Measurements from ENCODE around the gene FANCD2. TPM values are rescaled to one million over a fixed set of nuclear protein-coding genes. Genes with fewer than 3 reads are reported as not detected.
"Not testable (repeated sequence)": the region's sequence is repeated elsewhere in the genome, so short reads cannot be mapped to it uniquely, and the experiment has no call there.

The FANCD2 gene
- total and polyA plus RNA-seq, 4 donors: 10.8 to 17.3 (median 11.9) TPM

DNA sequence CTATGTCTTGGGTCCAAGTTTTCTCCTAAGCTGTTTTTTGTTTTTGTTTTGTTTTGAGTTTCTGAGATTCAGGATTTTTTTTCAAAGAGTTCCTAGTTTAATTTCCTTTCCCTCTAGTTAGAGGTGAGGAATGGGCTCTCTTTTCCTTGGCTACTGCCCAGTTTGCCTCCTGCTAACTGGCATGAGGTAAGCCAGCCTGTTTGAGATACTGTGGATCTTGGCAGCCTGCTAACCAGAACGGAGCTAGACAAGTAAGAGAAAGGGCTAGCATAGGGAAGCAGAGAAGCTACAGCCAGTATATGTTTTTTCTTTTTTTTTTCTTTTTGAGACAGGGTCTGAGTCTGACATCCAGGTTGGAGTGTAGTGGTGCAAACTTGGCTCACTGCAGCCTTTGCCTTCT lies 64.5 kb downstream of the FANCD2 start:
- H3K4me1 ChIP-seq (ENCODE audit: control insufficient read depth, insufficient read depth, low read length); H3K27ac ChIP-seq (ENCODE audit: low read depth, low read length); DNase-seq (ENCODE audit: low read depth in 4 of 6, low spot score in 6 of 6); H3K4me3 ChIP-seq (ENCODE audit: low read depth, low read length); H3K36me3 ChIP-seq (ENCODE audit: control insufficient read depth, insufficient read depth, low read length); H3K27me3 ChIP-seq (ENCODE audit: control insufficient read depth, insufficient read depth, low read length); H3K9me3 ChIP-seq (ENCODE audit: control insufficient read depth, insufficient read depth, low read length): not testable (repeated sequence)
- WGBS (ENCODE audit: insufficient coverage): no CpG with 5 or more reads among the region's 1 CpG

DNA sequence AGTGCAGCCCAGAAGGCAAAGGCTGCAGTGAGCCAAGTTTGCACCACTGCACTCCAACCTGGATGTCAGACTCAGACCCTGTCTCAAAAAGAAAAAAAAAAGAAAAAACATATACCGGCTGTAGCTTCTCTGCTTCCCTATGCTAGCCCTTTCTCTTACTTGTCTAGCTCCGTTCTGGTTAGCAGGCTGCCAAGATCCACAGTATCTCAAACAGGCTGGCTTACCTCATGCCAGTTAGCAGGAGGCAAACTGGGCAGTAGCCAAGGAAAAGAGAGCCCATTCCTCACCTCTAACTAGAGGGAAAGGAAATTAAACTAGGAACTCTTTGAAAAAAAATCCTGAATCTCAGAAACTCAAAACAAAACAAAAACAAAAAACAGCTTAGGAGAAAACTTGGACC lies 65.2 kb downstream of the FANCD2 start:
- DNase-seq (ENCODE audit: low read depth in 4 of 6, low spot score in 6 of 6): not testable (repeated sequence)
- WGBS (ENCODE audit: insufficient coverage): no CpG with 5 or more reads among the region's 2 CpGs

DNA sequence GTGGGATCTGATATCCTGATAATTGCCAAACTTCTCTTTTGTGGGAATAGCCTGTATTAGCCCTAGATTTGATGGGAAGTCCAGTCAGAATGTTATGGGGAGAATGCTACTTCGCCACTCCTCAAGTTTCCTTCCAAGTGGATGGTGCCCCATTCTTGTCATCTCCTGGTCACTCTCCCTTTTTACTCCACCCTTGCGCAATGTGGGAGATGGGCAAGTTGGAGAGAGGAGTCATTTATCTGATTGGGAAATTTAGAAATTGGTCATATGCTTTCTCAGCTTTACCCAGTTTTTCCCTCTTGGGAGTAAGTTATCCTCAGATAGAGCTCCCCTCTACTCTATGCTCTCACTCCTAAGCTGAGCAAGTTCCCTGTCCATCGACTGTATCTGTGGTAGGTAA lies 67.4 kb downstream of the FANCD2 start:
- no CpG with 5 or more reads among the region's 3 CpGs for WGBS (ENCODE audit: insufficient coverage)
- Histone ChIP-seq H3K27me3 (ENCODE audit: control insufficient read depth, insufficient read depth, low read length) (no peaks in the 10 kb centered on the region), H3K27ac (ENCODE audit: low read depth, low read length) (no peak overlapping the region), H3K36me3 (ENCODE audit: control insufficient read depth, insufficient read depth, low read length) (peaks cover 3% of the 10 kb centered on the region), H3K4me1 (ENCODE audit: control insufficient read depth, insufficient read depth, low read length) (no peaks in the 10 kb centered on the region), H3K9me3 (ENCODE audit: control insufficient read depth, insufficient read depth, low read length) (no peaks in the 10 kb centered on the region), H3K4me3 (ENCODE audit: low read depth, low read length) (no peak overlapping the region)
- no peak for DNase-seq (ENCODE audit: low read depth in 4 of 6, low spot score in 6 of 6)

More for the DNA sequence above, 65.2 kb downstream of the FANCD2 start:
- not testable (repeated sequence) for H3K4me3 ChIP-seq (ENCODE audit: low read depth, low read length); H3K36me3 ChIP-seq (ENCODE audit: control insufficient read depth, insufficient read depth, low read length); H3K4me1 ChIP-seq (ENCODE audit: control insufficient read depth, insufficient read depth, low read length); H3K9me3 ChIP-seq (ENCODE audit: control insufficient read depth, insufficient read depth, low read length); H3K27me3 ChIP-seq (ENCODE audit: control insufficient read depth, insufficient read depth, low read length); H3K27ac ChIP-seq (ENCODE audit: low read depth, low read length)

DNA sequence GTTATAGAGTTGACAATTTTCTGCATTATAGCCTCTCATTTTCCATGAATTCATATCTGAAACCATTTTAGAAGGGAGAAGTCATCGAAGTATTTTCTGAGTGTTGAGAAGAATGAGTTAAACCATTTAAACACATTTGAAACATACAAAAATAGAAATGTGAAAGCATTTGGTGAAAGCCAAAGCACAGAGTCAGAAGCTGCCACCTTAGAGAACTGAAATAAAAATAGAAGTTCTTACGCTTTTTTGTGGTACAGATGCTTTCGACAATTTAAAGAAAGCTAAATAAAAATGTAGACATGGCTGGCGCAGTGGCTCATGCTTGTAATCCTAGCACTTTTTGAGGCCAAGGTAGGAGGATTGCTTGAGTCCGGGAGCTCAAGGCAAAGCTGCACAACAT lies 72.8 kb downstream of the FANCD2 start:
- Histone ChIP-seq H3K36me3 (ENCODE audit: control insufficient read depth, insufficient read depth, low read length) (no peaks in the 10 kb centered on the region), H3K4me3 (ENCODE audit: low read depth, low read length) (no peak overlapping the region), H3K27ac (ENCODE audit: low read depth, low read length) (no peak overlapping the region), H3K27me3 (ENCODE audit: control insufficient read depth, insufficient read depth, low read length) (no peaks in the 10 kb centered on the region), H3K9me3 (ENCODE audit: control insufficient read depth, insufficient read depth, low read length) (no peaks in the 10 kb centered on the region), H3K4me1 (ENCODE audit: control insufficient read depth, insufficient read depth, low read length) (no peaks in the 10 kb centered on the region)
- WGBS (ENCODE audit: insufficient coverage): 100% methylated on average over 2 of the region's 5 CpGs
- peak in 1 of 6 donors; percentile 28 for DNase-seq (ENCODE audit: low read depth in 4 of 6, low spot score in 6 of 6)

DNA sequence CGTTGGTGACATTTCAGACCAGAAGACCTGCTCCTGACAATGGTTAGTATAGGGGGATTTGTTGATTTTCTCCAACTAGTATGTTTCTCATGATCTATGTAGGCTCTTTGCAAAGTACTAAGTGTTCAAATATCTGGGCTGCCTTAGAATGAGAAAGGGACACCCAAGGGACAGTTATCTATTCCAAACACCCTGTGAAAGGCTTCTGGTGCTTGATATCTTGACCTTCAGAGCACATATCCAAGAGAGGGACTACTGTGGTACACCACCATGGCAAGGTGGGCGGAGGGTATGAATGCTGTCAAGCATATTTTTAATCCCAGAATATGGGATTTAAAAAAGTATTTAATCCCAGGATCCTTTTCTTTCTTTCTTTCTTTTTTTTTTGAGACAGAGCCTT lies 80.7 kb downstream of the FANCD2 start:
- Histone ChIP-seq H3K4me1 (ENCODE audit: control insufficient read depth, insufficient read depth, low read length) (no peaks in the 10 kb centered on the region), H3K9me3 (ENCODE audit: control insufficient read depth, insufficient read depth, low read length) (no peaks in the 10 kb centered on the region), H3K36me3 (ENCODE audit: control insufficient read depth, insufficient read depth, low read length) (no peaks in the 10 kb centered on the region), H3K4me3 (ENCODE audit: low read depth, low read length) (no peak overlapping the region), H3K27me3 (ENCODE audit: control insufficient read depth, insufficient read depth, low read length) (no peaks in the 10 kb centered on the region), H3K27ac (ENCODE audit: low read depth, low read length) (no peak overlapping the region)
- 83% methylated on average over 1 of the region's 2 CpGs for WGBS (ENCODE audit: insufficient coverage)
- no peak for DNase-seq (ENCODE audit: low read depth in 4 of 6, low spot score in 6 of 6)

DNA sequence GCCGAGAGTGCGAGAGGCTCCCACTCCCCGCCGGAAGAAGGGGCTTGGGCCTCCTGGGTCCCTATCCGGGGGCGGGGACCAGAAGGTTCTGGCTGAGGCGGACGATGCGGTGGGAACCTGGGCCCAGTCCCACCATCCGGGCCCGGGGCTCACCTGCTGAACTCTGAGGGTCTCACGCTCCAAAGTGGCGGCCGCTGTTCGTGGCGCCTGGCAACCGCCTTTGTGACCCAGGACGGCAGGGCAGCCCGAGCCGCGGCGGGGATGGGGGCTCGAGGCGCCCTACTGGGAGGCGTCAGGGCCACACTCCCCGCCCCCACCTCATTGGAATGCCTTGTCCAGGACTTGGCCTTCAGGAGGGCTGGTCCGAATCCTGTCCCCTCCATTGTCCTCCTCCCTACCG lies 81.9 kb downstream of the FANCD2 start, which contains the start of gene FANCD2OS:
TSS of gene FANCD2OS (minus strand) at position 165 of the 400 bp plus-strand sequence. CDS start 3,481 bp downstream, outside the sequence.
- Histone ChIP-seq H3K4me3 (ENCODE audit: low read depth, low read length) (no peak within 1 kb of the TSS), H3K36me3 (ENCODE audit: control insufficient read depth, insufficient read depth, low read length) (no peaks in the 10 kb centered on the region), H3K27ac (ENCODE audit: low read depth, low read length) (no peak within 1 kb of the TSS), H3K9me3 (ENCODE audit: control insufficient read depth, insufficient read depth, low read length) (no peaks in the 10 kb centered on the region), H3K4me1 (ENCODE audit: control insufficient read depth, insufficient read depth, low read length) (no peaks in the 10 kb centered on the region), H3K27me3 (ENCODE audit: control insufficient read depth, insufficient read depth, low read length) (no peaks in the 10 kb centered on the region)
- no peak for DNase-seq (ENCODE audit: low read depth in 4 of 6, low spot score in 6 of 6)
- WGBS (ENCODE audit: insufficient coverage): 48% methylated on average over 27 of the region's 28 CpGs

DNA sequence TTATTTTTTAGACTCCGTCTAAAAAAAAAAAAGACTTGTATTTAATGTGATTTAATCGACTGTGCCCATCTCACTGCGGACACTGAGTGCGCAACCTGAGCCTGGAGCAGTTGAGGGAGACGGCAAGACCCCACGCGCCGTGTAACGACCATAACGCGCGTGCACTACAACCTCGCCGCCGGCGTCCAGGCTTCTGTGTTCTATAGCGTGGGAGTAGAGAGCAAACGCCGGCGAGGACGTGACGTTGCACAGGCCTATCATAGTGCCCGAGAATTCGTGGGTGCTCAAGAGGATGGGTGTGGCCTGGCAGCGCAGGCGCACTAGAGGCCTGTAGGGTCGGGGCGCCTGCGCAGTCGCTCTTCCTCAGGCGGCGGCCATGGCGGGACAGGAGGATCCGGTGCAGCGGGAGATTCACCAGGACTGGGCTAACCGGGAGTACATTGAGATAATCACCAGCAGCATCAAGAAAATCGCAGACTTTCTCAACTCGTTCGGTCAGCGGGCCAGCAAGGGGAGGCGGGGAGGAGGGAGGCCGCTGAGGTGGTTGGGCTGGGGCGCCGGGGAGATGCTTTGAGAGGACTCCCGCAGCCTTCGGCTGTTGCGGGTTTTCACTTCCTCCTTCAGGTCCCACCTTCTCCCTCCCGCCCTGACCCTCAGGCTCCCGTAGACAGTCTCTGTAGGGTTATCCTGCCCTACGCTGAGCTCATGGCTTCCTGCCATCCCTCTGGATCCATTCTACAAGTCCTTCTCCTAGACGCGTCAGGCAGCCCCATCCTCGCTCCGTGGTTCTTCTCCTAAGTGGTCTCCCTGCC lies 89.3 kb downstream of the FANCD2 start, which contains the start of gene BRK1:
TSS of gene BRK1 (plus strand) at position 350 of the 812 bp plus-strand sequence. CDS start at position 377, 27 bp downstream.
- H3K9me3 ChIP-seq (ENCODE audit: control insufficient read depth, insufficient read depth, low read length): no peaks in the 10 kb centered on the region
- H3K27me3 ChIP-seq (ENCODE audit: control insufficient read depth, insufficient read depth, low read length): no peaks in the 10 kb centered on the region
- DNase-seq (ENCODE audit: low read depth in 4 of 6, low spot score in 6 of 6): peak; percentile 88 to 99 (median 92)
- H3K4me3 ChIP-seq (ENCODE audit: low read depth, low read length): peak within 1 kb of the TSS; percentile 92
- peaks cover 9% of the 10 kb centered on the region for H3K4me1 ChIP-seq (ENCODE audit: control insufficient read depth, insufficient read depth, low read length)
- no peaks in the 10 kb centered on the region for H3K36me3 ChIP-seq (ENCODE audit: control insufficient read depth, insufficient read depth, low read length)
- under 1% methylated on average over 45 of the region's 54 CpGs for WGBS (ENCODE audit: insufficient coverage)
- peak within 1 kb of the TSS; percentile 72 for H3K27ac ChIP-seq (ENCODE audit: low read depth, low read length)

DNA sequence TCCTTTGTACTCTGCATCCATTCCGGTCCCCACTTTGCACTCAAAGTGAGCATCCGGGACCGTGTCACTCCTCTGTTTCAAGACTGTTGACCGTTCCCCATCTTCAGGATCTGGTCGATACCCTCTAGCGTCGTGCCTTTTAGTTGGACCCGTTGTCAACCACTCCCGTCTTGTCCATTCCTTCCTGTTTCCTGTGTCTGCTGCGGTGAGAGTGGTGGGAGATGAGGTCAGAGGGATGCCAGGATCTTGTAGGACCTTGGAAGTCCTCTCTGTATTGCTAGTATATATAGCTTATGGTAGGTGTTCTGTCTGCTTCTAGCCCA lies 89.9 kb downstream of the FANCD2 start:
- Histone ChIP-seq H3K27ac (ENCODE audit: low read depth, low read length) (peak overlapping the region; percentile 72), H3K36me3 (ENCODE audit: control insufficient read depth, insufficient read depth, low read length) (no peaks in the 10 kb centered on the region), H3K9me3 (ENCODE audit: control insufficient read depth, insufficient read depth, low read length) (no peaks in the 10 kb centered on the region), H3K27me3 (ENCODE audit: control insufficient read depth, insufficient read depth, low read length) (no peaks in the 10 kb centered on the region), H3K4me3 (ENCODE audit: low read depth, low read length) (peak overlapping the region; percentile 92), H3K4me1 (ENCODE audit: control insufficient read depth, insufficient read depth, low read length) (peaks cover 9% of the 10 kb centered on the region)
- 3% methylated on average over 7 of the region's 10 CpGs for WGBS (ENCODE audit: insufficient coverage)
- DNase-seq (ENCODE audit: low read depth in 4 of 6, low spot score in 6 of 6): peak in 1 of 6 donors; percentile 3

DNA sequence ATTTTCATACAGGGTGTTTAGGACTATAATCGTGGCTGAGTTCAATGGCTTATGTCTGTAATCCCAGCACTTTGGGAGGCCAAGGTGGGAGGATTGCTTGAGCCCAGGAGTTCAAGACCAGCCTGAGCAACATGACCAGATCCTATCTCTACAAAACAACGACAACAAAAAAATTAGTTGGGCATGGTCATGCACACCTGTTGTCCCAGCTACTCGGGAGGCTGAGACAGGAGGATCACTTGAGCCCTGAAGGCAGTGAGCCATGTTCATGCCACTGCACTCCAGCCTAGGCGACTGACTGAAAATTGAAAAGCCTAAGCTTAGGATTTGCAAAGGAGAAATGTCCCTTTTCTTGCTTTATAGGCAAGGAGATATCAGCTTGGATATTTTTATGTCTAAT lies 90.7 kb downstream of the FANCD2 start:
- H3K9me3 ChIP-seq (ENCODE audit: control insufficient read depth, insufficient read depth, low read length): no peaks in the 10 kb centered on the region
- H3K4me3 ChIP-seq (ENCODE audit: low read depth, low read length): no peak overlapping the region
- WGBS (ENCODE audit: insufficient coverage): 79% methylated on average over 2 of the region's 4 CpGs
- H3K27ac ChIP-seq (ENCODE audit: low read depth, low read length): no peak overlapping the region
- H3K36me3 ChIP-seq (ENCODE audit: control insufficient read depth, insufficient read depth, low read length): peaks cover under 1% of the 10 kb centered on the region
- no peaks in the 10 kb centered on the region for H3K27me3 ChIP-seq (ENCODE audit: control insufficient read depth, insufficient read depth, low read length)
- no peak for DNase-seq (ENCODE audit: low read depth in 4 of 6, low spot score in 6 of 6)
- peaks cover 9% of the 10 kb centered on the region for H3K4me1 ChIP-seq (ENCODE audit: control insufficient read depth, insufficient read depth, low read length)

DNA sequence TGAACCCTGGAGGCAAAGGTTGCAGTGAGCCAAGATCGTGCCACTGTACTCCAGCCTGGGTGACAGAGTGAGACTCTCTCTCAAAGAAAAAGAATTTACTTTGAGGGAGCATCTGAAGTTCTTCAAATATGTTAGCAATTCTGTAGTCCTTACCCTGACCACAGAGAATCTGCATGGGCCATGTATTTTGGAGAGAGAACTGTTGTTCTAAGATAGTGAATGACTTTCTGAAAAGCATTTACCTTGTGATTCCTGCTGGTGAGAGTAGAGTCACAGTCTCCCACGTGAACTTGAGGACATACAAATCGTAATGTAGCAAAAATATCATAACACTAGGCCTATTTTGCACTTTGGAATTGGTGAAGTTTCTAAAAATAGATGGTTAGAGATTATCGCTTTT lies 93.1 kb downstream of the FANCD2 start:
- Histone ChIP-seq H3K27me3 (ENCODE audit: control insufficient read depth, insufficient read depth, low read length) (no peaks in the 10 kb centered on the region), H3K9me3 (ENCODE audit: control insufficient read depth, insufficient read depth, low read length) (no peaks in the 10 kb centered on the region), H3K27ac (ENCODE audit: low read depth, low read length) (no peak overlapping the region), H3K4me1 (ENCODE audit: control insufficient read depth, insufficient read depth, low read length) (peaks cover 9% of the 10 kb centered on the region), H3K36me3 (ENCODE audit: control insufficient read depth, insufficient read depth, low read length) (peaks cover 9% of the 10 kb centered on the region), H3K4me3 (ENCODE audit: low read depth, low read length) (no peak overlapping the region)
- no CpG with 5 or more reads among the region's 4 CpGs for WGBS (ENCODE audit: insufficient coverage)
- DNase-seq (ENCODE audit: low read depth in 4 of 6, low spot score in 6 of 6): no peak

Data from spinal cord (tissue), 10 donors.